ENCODE results near the gene COG7. TPM values are rescaled to one million over a fixed set of nuclear protein-coding genes. Genes with fewer than 3 reads are reported as not detected.

Gene COG7
- 24.0 and 29.3 TPM in 2 replicates for total RNA-seq (ENCODE audit: low replicate concordance)
- long read RNA-seq, transcript COG7-201 (17 exons, 2,926 nt), result major isoform, 75 of 101 reads
- long read RNA-seq, partial matches to known transcripts, result 9 of 101 reads
- long read RNA-seq, other reads (novel, unspliced or antisense), result 17 of 101 reads

DNA sequence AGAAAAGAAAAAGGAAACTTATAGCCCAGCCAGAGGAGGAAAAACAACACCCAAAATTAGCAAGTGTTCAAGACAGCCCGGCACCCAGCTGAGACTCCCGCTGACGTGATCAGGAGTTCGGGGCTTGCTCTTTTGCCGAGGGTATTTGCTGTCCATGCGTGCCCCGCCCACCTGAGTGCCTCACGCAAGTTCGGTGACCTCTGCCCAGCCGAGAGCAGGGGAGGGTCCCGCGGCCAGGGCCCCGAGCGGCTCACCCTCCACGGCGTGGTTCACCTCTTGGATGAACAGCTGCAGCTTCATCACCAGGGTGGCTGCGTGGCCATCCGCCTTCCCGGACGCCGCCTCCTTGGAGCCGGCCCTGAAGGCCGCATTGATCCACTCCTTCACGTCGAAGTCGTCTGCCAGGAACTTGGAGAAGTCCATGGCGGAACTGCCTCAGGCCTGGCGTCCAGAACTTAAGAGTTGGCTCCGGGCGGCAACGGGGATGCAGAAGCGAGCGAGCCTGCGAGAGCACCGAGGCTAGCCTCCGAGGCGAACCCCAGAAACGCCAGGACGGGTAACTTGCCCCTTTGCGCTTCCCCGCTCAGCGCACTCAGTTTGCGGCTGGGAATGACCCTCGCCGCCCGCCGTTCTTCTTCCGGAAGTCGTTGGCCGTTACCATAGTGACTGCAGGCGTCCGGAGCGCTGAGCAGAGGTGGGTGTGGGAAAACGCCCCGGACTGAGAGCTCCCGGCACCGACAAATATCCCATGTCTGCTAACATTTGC is at the start of gene COG7:
COG7 (minus strand) TSS at position 618 of the 766 bp plus-strand sequence; CDS start at position 423, 195 bp downstream.
- peak within 1 kb of the TSS; percentile 88 for H3K27ac Mint-ChIP-seq
- no peak for TF ChIP-seq CTCF (conservative IDR thresholded peaks at IDR 0.05)
- DNase-seq (ENCODE audit: extremely low spot score, unreplicated experiment), result peak; percentile 91
- no peaks in the 10 kb centered on the region for H3K27me3 Mint-ChIP-seq
- H3K4me3 Mint-ChIP-seq, result peak within 1 kb of the TSS; percentile 92
- no peaks in the 10 kb centered on the region for H3K36me3 Mint-ChIP-seq
- no peaks in the 10 kb centered on the region for H3K9me3 Mint-ChIP-seq
- H3K4me1 Mint-ChIP-seq (ENCODE audit: unreplicated experiment), result peaks cover 18% of the 10 kb centered on the region

DNA sequence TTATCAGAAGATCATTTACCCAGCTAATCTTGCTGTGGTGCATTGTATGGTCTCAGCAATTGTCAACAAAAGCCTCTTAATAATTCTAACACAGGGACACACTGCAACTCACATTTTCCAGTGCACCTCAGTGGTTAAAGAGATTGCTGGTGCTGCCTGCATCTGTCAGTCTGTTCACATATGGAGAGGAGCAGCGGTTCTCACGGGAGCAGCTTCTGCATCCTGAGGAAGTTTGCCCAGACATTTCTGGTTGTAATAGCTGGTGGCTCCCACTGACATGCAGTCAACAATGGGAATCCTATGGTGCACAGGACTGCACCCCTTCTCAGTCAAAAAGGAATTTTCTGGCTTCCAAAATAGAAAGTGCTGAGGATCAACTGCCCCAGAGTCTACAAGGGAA is 49.5 kb upstream of the COG7 start:
- Mint-ChIP-seq H3K27ac (no peak overlapping the region), H3K9me3 (no peaks in the 10 kb centered on the region), H3K27me3 (no peaks in the 10 kb centered on the region), H3K36me3 (peaks cover 7% of the 10 kb centered on the region), H3K4me1 (ENCODE audit: unreplicated experiment) (peaks cover 25% of the 10 kb centered on the region), H3K4me3 (no peak overlapping the region)
- TF ChIP-seq CTCF (conservative IDR thresholded peaks at IDR 0.05), result no peak
- no peak for DNase-seq (ENCODE audit: extremely low spot score, unreplicated experiment)

- H3K9me3 Mint-ChIP-seq, result no peaks in the 10 kb centered on the region
- TF ChIP-seq CTCF (conservative IDR thresholded peaks at IDR 0.05), result no peak
- H3K36me3 Mint-ChIP-seq, result peaks cover 8% of the 10 kb centered on the region
- DNase-seq (ENCODE audit: extremely low spot score, unreplicated experiment), result no peak
- no peak overlapping the region for H3K27ac Mint-ChIP-seq
- peaks cover 23% of the 10 kb centered on the region for H3K4me1 Mint-ChIP-seq (ENCODE audit: unreplicated experiment)
- no peaks in the 10 kb centered on the region for H3K27me3 Mint-ChIP-seq
- H3K4me3 Mint-ChIP-seq, result no peak overlapping the region
Measured at GRCh38 chr16:23501291-23501690, 48.3 kb upstream of the COG7 start.

DNA sequence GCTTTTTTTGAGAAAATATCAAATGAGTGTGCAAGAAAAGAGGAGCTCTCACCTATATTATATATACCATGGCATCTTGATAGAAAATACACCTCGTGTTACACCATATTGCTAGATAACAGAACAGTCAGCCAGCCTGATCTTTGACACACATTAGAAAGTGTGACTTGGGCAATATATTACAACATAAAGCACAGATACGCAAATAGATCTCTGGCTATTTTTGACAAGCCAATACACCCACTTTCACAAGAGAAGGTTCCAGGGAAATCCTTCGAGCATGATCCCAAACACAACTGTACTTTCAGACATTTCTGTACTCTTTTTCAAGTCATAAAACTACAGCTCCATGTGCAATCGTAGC is 47.9 kb upstream of the COG7 start:
- Mint-ChIP-seq H3K9me3 (no peaks in the 10 kb centered on the region), H3K4me3 (no peak overlapping the region), H3K4me1 (ENCODE audit: unreplicated experiment) (peaks cover 19% of the 10 kb centered on the region), H3K27ac (no peak overlapping the region), H3K36me3 (peaks cover 8% of the 10 kb centered on the region), H3K27me3 (no peaks in the 10 kb centered on the region)
- DNase-seq (ENCODE audit: extremely low spot score, unreplicated experiment), result no peak
- TF ChIP-seq CTCF (conservative IDR thresholded peaks at IDR 0.05), result no peak

DNA sequence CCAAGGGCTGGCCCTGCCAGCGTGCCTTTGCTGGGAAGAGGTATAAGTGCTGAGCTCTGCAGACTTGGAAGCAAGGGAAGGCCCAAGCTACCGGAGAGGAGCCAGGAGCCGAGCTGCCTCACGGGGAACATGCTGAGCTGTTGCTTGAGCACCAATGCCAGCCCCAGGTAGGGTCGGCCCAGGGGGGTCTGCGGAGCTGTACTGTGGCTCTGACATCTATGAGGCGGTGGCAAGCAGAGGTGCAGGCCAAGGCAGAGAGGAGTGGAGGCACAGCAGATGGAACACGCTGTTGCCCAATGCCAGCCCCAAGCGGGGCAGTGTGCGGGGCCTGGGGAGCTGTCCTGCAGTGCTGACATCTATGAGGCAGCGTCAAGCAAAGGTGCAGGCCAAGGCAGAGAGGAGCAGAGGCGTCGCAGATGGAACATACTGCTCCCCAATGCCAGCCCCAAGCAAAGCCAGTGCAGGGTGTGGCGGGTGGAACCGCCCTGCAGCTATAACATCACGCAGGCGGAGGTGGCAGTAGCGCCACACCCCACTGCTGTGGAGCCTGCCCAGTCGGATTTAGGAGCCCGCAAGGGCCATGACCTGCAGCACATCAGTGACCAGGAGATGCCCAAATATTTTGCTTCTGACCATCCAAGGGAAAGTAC is 47.3 kb upstream of the COG7 start:
- no peak for DNase-seq (ENCODE audit: extremely low spot score, unreplicated experiment)
- Mint-ChIP-seq H3K27ac (no peak overlapping the region), H3K4me3 (no peak overlapping the region), H3K27me3 (no peaks in the 10 kb centered on the region), H3K4me1 (ENCODE audit: unreplicated experiment) (peaks cover 14% of the 10 kb centered on the region), H3K36me3 (peaks cover 8% of the 10 kb centered on the region), H3K9me3 (no peaks in the 10 kb centered on the region)
- TF ChIP-seq CTCF (conservative IDR thresholded peaks at IDR 0.05), result no peak

All from type B pancreatic cell (in vitro differentiated cells).